OCI-LY1 (cell line): ENCODE results near the gene SNRK.

Experiments
- H2AFZ ChIP-seq: fragments of 200-600 bp; sonication (generic), shearing (Covaris generic); 2 replicates; pipeline ENCODE4 v1.6.0; 2014; ENCODE audit warnings: antibody characterized with exemption, mild to moderate bottlenecking, low read length
- H3F3A ChIP-seq: fragments of 200-600 bp; sonication (generic), shearing (Covaris generic); 2 replicates; pipeline ENCODE4 v1.6.0; 2014; ENCODE audit warnings: mild to moderate bottlenecking, antibody characterized with exemption, low read length, moderate library complexity; ENCODE audit not compliant: insufficient read depth
- H3K27ac ChIP-seq: fragments of 200-600 bp; sonication (generic); 2 replicates; pipeline ENCODE4 v1.5.1; 2014; ENCODE audit warnings: low read length, mixed run types, mild to moderate bottlenecking, low read depth; ENCODE audit not compliant: poor library complexity, severe bottlenecking
- H3K27me3 ChIP-seq: fragments of 200-600 bp; sonication (generic); 2 replicates; pipeline ENCODE4 v1.6.0; 2014; ENCODE audit warnings: antibody characterized with exemption, mild to moderate bottlenecking, low read length, moderate library complexity; ENCODE audit not compliant: insufficient read depth
- H3K36me3 ChIP-seq: fragments of 200-600 bp; sonication (generic); 2 replicates; pipeline ENCODE4 v1.6.1; 2014; ENCODE audit warnings: mild to moderate bottlenecking, antibody characterized with exemption, low read length, moderate library complexity, mixed read lengths; ENCODE audit not compliant: insufficient read depth
- H3K4me1 ChIP-seq: fragments of 200-600 bp; sonication (generic); 2 replicates; pipeline ENCODE4 v1.5.1; 2014; ENCODE audit warnings: mild to moderate bottlenecking, low read length, moderate library complexity; ENCODE audit not compliant: insufficient read depth, severe bottlenecking
- H3K4me2 ChIP-seq: fragments of 200-600 bp; sonication (generic), shearing (Covaris generic); 2 replicates; pipeline ENCODE4 v1.6.1; 2014; ENCODE audit warnings: low read length
- H3K4me3 ChIP-seq: fragments of 200-600 bp; sonication (generic); 2 replicates; pipeline ENCODE4 v1.5.1; 2014; ENCODE audit warnings: low read length, low read depth, mild to moderate bottlenecking, mixed read lengths; ENCODE audit not compliant: poor library complexity, severe bottlenecking
- H3K79me2 ChIP-seq: fragments of 200-600 bp; shearing (Covaris generic); 2 replicates; pipeline ENCODE4 v1.6.1; 2016; ENCODE audit warnings: mixed run types, low read length, mixed read lengths; ENCODE audit not compliant: insufficient read depth
- H3K9ac ChIP-seq: fragments of 200-600 bp; sonication (generic), shearing (Covaris generic); 2 replicates; pipeline ENCODE4 v1.6.1; 2014; ENCODE audit warnings: mild to moderate bottlenecking, low read length, mixed read lengths
- H3K9me2 ChIP-seq: fragments of 200-600 bp; sonication (generic), shearing (Covaris generic); 2 replicates; pipeline ENCODE4 v1.6.1; 2014; ENCODE audit warnings: low read depth, mild to moderate bottlenecking, low read length, mixed read lengths
- H3K9me3 ChIP-seq: fragments of 200-600 bp; shearing (Covaris generic); 2 replicates; pipeline ENCODE4 v1.6.1; 2014; ENCODE audit warnings: low read length, mixed read lengths
- H4K20me1 ChIP-seq: fragments of 200-600 bp; sonication (generic), shearing (Covaris generic); 2 replicates; pipeline ENCODE4 v1.6.0; 2016; ENCODE audit warnings: mild to moderate bottlenecking, low read length; ENCODE audit not compliant: insufficient read depth
- CTCF ChIP-seq: fragments of 200-600 bp; sonication (generic), shearing (Covaris generic); IDR thresholded peaks from 2 replicates; pipeline ENCODE4 v1.5.1; 2017; ENCODE audit warnings: mild to moderate bottlenecking, antibody characterized with exemption, low read length, moderate library complexity, mixed read lengths
- EZH2 ChIP-seq: fragments of 200-600 bp; sonication (generic), shearing (Covaris generic); IDR thresholded peaks from 2 replicates; pipeline ENCODE4 v1.8.0; 2017; ENCODE audit warnings: borderline replicate concordance, mixed run types, mild to moderate bottlenecking, antibody characterized with exemption, low read length, moderate library complexity, mixed read lengths

The SNRK gene

GRCh38 chr3:43330981-43331380 is 44.6 kb downstream of the SNRK start:
- no peak overlapping the region for H3K4me3 ChIP-seq
- H2AFZ ChIP-seq, result no peak overlapping the region
- H3K27me3 ChIP-seq, result no peaks in the 10 kb centered on the region
- H3F3A ChIP-seq, result no peaks in the 10 kb centered on the region
- no peak overlapping the region for H3K27ac ChIP-seq
- H3K79me2 ChIP-seq, result no peaks in the 10 kb centered on the region
- no peak for TF ChIP-seq CTCF
- TF ChIP-seq EZH2, result no peak
- no peak overlapping the region for H3K4me2 ChIP-seq
- no peaks in the 10 kb centered on the region for H3K9me2 ChIP-seq
- no peaks in the 10 kb centered on the region for H4K20me1 ChIP-seq
- H3K9ac ChIP-seq, result no peak overlapping the region
- peaks cover 12% of the 10 kb centered on the region for H3K36me3 ChIP-seq
- peaks cover 6% of the 10 kb centered on the region; the same call in 1 of the 2 replicates for H3K9me3 ChIP-seq
- H3K4me1 ChIP-seq, result no peaks in the 10 kb centered on the region

GRCh38 chr3:43331381-43331780 is 45.0 kb downstream of the SNRK start:
- Histone ChIP-seq H3K9ac (no peak overlapping the region), H3K79me2 (no peaks in the 10 kb centered on the region)

GRCh38 chr3:43334976-43335375 is 48.6 kb downstream of the SNRK start:
- no peak overlapping the region for H3K4me2 ChIP-seq
- no peaks in the 10 kb centered on the region for H3K9me2 ChIP-seq
- peaks cover 46% of the 10 kb centered on the region for H3K36me3 ChIP-seq
- H2AFZ ChIP-seq, result no peak overlapping the region
- TF ChIP-seq EZH2 (no peak), CTCF (no peak)
- H3K4me3 ChIP-seq, result no peak overlapping the region
- no peaks in the 10 kb centered on the region for H3K4me1 ChIP-seq
- no peaks in the 10 kb centered on the region for H3K79me2 ChIP-seq
- peaks cover 15% of the 10 kb centered on the region for H3K9me3 ChIP-seq
- H3K9ac ChIP-seq, result no peak overlapping the region
- H3F3A ChIP-seq, result no peaks in the 10 kb centered on the region
- no peak overlapping the region for H3K27ac ChIP-seq
- no peaks in the 10 kb centered on the region for H4K20me1 ChIP-seq
- no peaks in the 10 kb centered on the region for H3K27me3 ChIP-seq

More at GRCh38 chr3:43331381-43331780, 45.0 kb downstream of the SNRK start:
- H3K4me1 ChIP-seq, result no peaks in the 10 kb centered on the region
- H2AFZ ChIP-seq, result no peak overlapping the region
- no peak overlapping the region for H3K27ac ChIP-seq
- no peaks in the 10 kb centered on the region for H3F3A ChIP-seq
- no peaks in the 10 kb centered on the region for H3K9me2 ChIP-seq
- no peak for TF ChIP-seq CTCF
- TF ChIP-seq EZH2, result no peak
- no peaks in the 10 kb centered on the region for H3K27me3 ChIP-seq
- H3K9me3 ChIP-seq, result peaks cover 6% of the 10 kb centered on the region; the same call in 1 of the 2 replicates
- H3K36me3 ChIP-seq, result peaks cover 16% of the 10 kb centered on the region
- H4K20me1 ChIP-seq, result no peaks in the 10 kb centered on the region
- H3K4me2 ChIP-seq, result no peak overlapping the region
- H3K4me3 ChIP-seq, result no peak overlapping the region
